ENCODE results near the gene ANKRD65.

The ANKRD65 gene

DNA sequence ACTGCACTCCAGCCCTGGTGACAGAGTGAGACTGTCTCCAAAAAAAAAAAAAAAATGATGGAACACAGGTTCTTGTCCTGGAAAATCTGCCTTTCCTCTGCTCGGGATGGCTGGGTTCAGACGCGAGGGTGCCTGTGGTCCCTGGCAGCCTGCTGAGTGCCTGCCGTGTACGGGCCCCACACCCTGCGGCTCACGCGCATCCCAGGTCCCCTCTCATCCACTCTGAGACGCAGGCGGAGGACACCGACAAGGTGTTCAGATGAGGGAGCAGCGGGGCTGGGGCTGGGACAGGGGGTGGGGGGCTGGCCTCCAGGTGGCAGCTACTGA, 4.3 kb upstream of the ANKRD65 start:
- Histone ChIP-seq H3K4me3 (replicated peaks; ENCODE audit: insufficient read depth, low read length) (no peak overlapping the region), H3K27me3 (ENCODE audit: insufficient read depth, poor library complexity, severe bottlenecking) (peaks cover 28% of the 10 kb centered on the region), H3K27ac (replicated peaks) (no peak overlapping the region)
- DNase-seq (ENCODE audit: low read depth in 1 of 2, low spot score in 1 of 2): no peak
- TF ChIP-seq, protein P1, sequence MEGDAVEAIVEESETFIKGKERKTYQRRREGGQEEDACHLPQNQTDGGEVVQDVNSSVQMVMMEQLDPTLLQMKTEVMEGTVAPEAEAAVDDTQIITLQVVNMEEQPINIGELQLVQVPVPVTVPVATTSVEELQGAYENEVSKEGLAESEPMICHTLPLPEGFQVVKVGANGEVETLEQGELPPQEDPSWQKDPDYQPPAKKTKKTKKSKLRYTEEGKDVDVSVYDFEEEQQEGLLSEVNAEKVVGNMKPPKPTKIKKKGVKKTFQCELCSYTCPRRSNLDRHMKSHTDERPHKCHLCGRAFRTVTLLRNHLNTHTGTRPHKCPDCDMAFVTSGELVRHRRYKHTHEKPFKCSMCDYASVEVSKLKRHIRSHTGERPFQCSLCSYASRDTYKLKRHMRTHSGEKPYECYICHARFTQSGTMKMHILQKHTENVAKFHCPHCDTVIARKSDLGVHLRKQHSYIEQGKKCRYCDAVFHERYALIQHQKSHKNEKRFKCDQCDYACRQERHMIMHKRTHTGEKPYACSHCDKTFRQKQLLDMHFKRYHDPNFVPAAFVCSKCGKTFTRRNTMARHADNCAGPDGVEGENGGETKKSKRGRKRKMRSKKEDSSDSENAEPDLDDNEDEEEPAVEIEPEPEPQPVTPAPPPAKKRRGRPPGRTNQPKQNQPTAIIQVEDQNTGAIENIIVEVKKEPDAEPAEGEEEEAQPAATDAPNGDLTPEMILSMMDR (IDR thresholded peaks at IDR 0.05; ENCODE audit: insufficient read depth, low read length): no peak
- TF ChIP-seq, protein P2, sequence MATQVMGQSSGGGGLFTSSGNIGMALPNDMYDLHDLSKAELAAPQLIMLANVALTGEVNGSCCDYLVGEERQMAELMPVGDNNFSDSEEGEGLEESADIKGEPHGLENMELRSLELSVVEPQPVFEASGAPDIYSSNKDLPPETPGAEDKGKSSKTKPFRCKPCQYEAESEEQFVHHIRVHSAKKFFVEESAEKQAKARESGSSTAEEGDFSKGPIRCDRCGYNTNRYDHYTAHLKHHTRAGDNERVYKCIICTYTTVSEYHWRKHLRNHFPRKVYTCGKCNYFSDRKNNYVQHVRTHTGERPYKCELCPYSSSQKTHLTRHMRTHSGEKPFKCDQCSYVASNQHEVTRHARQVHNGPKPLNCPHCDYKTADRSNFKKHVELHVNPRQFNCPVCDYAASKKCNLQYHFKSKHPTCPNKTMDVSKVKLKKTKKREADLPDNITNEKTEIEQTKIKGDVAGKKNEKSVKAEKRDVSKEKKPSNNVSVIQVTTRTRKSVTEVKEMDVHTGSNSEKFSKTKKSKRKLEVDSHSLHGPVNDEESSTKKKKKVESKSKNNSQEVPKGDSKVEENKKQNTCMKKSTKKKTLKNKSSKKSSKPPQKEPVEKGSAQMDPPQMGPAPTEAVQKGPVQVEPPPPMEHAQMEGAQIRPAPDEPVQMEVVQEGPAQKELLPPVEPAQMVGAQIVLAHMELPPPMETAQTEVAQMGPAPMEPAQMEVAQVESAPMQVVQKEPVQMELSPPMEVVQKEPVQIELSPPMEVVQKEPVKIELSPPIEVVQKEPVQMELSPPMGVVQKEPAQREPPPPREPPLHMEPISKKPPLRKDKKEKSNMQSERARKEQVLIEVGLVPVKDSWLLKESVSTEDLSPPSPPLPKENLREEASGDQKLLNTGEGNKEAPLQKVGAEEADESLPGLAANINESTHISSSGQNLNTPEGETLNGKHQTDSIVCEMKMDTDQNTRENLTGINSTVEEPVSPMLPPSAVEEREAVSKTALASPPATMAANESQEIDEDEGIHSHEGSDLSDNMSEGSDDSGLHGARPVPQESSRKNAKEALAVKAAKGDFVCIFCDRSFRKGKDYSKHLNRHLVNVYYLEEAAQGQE (IDR thresholded peaks at IDR 0.05; ENCODE audit: insufficient replicate concordance, low read depth): no peak
- TF ChIP-seq SPI1 (IDR thresholded peaks at IDR 0.05; ENCODE audit: borderline replicate concordance, low read depth) (no peak), POLR2AphosphoS5 (IDR thresholded peaks at IDR 0.05; ENCODE audit: low read depth) (no peak), GABPA (IDR thresholded peaks at IDR 0.05; ENCODE audit: low read depth) (no peak)

DNA sequence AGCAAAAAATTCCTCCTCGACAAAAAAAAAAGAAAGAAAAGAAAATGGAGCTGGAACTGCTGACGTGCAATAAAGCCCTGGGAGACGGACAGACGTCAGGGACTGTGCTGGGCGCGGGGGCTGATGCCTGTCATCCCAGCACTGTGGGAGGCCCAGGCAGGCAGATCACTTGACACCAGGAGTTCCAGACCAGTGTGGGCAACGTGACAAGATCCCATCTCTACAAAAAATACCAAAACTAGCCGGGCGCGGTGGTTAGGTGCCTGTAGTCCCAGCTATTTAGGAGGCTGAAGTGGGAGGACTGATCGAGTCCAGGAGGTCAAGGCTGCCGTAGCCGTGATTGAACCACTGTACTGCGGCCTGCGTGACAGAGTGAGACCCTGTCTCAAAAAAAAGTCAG, 3.6 kb upstream of the ANKRD65 start:
- no peak for DNase-seq (ENCODE audit: low read depth in 1 of 2, low spot score in 1 of 2)
- TF ChIP-seq, protein P2 (IDR thresholded peaks at IDR 0.05; ENCODE audit: insufficient replicate concordance, low read depth): no peak
- no peak for TF ChIP-seq POLR2AphosphoS5 (IDR thresholded peaks at IDR 0.05; ENCODE audit: low read depth)
- TF ChIP-seq SPI1 (IDR thresholded peaks at IDR 0.05; ENCODE audit: borderline replicate concordance, low read depth): no peak
- TF ChIP-seq, protein P1 (IDR thresholded peaks at IDR 0.05; ENCODE audit: insufficient read depth, low read length): no peak
- no peak for TF ChIP-seq GABPA (IDR thresholded peaks at IDR 0.05; ENCODE audit: low read depth)
- Histone ChIP-seq H3K4me3 (replicated peaks; ENCODE audit: insufficient read depth, low read length) (no peak overlapping the region), H3K27ac (replicated peaks) (no peak overlapping the region), H3K27me3 (ENCODE audit: insufficient read depth, poor library complexity, severe bottlenecking) (peaks cover 24% of the 10 kb centered on the region)

DNA sequence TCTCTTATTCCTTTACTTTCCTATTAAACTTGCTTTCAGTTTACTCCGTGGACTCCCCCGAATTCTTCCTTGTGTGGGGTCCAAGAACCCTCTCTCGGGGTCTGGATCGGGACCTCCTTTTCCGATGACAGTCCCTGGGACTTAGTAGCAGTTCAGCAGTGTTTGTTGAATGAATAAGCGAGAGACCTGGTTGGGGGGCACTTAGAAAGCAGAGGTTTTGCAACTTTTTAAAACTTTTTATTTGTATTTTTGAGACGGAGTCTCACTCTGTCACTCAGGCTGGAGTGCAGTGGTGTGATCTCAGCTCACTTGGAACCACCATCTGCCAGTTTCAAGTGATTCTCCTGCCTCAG, 2.1 kb upstream of the ANKRD65 start:
- Histone ChIP-seq H3K27ac (replicated peaks) (no peak overlapping the region), H3K27me3 (ENCODE audit: insufficient read depth, poor library complexity, severe bottlenecking) (peaks cover 16% of the 10 kb centered on the region), H3K4me3 (replicated peaks; ENCODE audit: insufficient read depth, low read length) (no peak overlapping the region)
- no peak for DNase-seq (ENCODE audit: low read depth in 1 of 2, low spot score in 1 of 2)
- TF ChIP-seq SPI1 (IDR thresholded peaks at IDR 0.05; ENCODE audit: borderline replicate concordance, low read depth) (no peak), GABPA (IDR thresholded peaks at IDR 0.05; ENCODE audit: low read depth) (no peak), POLR2AphosphoS5 (IDR thresholded peaks at IDR 0.05; ENCODE audit: low read depth) (no peak)
- TF ChIP-seq, protein P1 (IDR thresholded peaks at IDR 0.05; ENCODE audit: insufficient read depth, low read length): no peak
- TF ChIP-seq, protein P2 (IDR thresholded peaks at IDR 0.05; ENCODE audit: insufficient replicate concordance, low read depth): no peak
